HepG2 (cell line): Measurements from ENCODE around the gene NT5DC1. TPM values are rescaled to one million over a fixed set of nuclear protein-coding genes. Genes with fewer than 3 reads are reported as not detected.

Experiments
- GMEB2 ChIP-seq: IDR thresholded peaks from 2 replicates; pipeline ENCODE4 v1.6.1; 2016; ENCODE audit warnings: missing biosample characterization, missing genetic modification reagents, low read depth
- IRX3 ChIP-seq: sonication (generic); formaldehyde crosslinking; IDR thresholded peaks from 2 replicates; pipeline ENCODE4 v1.8.1; 2023; ENCODE audit warnings: mild to moderate bottlenecking, low read depth, missing genetic modification reagents, borderline replicate concordance
- NCOA5 ChIP-seq: sonication (generic); formaldehyde crosslinking; IDR thresholded peaks from 2 replicates; pipeline ENCODE4 v1.4.0; 2020; ENCODE audit warnings: missing genetic modification reagents
- SKIL ChIP-seq: sonication (generic); formaldehyde crosslinking; IDR thresholded peaks from 2 replicates; pipeline ENCODE4 v1.8.0; 2022; ENCODE audit warnings: missing genetic modification reagents, mild to moderate bottlenecking, moderate library complexity, borderline replicate concordance
- SNAPC5 ChIP-seq: sonication (generic); formaldehyde crosslinking; IDR thresholded peaks from 2 replicates; pipeline ENCODE4 v1.8.1; 2023; ENCODE audit warnings: mild to moderate bottlenecking, missing genetic modification reagents, borderline replicate concordance
- ZBTB34 ChIP-seq: sonication (generic); formaldehyde crosslinking; IDR thresholded peaks from 2 replicates; pipeline ENCODE4 v1.8.0; 2022; ENCODE audit warnings: mild to moderate bottlenecking, missing genetic modification reagents
- ZNF337 ChIP-seq: sonication (generic); formaldehyde crosslinking; IDR thresholded peaks from 2 replicates; pipeline ENCODE4 v1.5.1; 2020; ENCODE audit warnings: missing genetic modification reagents, low read depth, mild to moderate bottlenecking, borderline replicate concordance
- ZNF407 ChIP-seq: sonication (generic); formaldehyde crosslinking; IDR thresholded peaks from one replicate; pipeline ENCODE4 v1.5.1; 2020; ENCODE audit warnings: mild to moderate bottlenecking, missing genetic modification reagents; ENCODE audit errors: not compliant biosample characterization
- ZNF562 ChIP-seq: sonication (generic); formaldehyde crosslinking; IDR thresholded peaks from 2 replicates; pipeline ENCODE4 v1.8.0; 2022; ENCODE audit warnings: missing genetic modification reagents, borderline replicate concordance
- ZNF660 ChIP-seq: sonication (generic); formaldehyde crosslinking; IDR thresholded peaks from 2 replicates; pipeline ENCODE4 v1.5.1; 2020; ENCODE audit warnings: mild to moderate bottlenecking, low read depth, missing genetic modification reagents, borderline replicate concordance
- ZNF703 ChIP-seq: sonication (generic); formaldehyde crosslinking; IDR thresholded peaks from 2 replicates; pipeline ENCODE4 v1.5.1; 2020; ENCODE audit warnings: missing genetic modification reagents, mild to moderate bottlenecking, moderate library complexity, borderline replicate concordance
- ZNF761 ChIP-seq: sonication (generic); formaldehyde crosslinking; conservative IDR thresholded peaks from 2 replicates; pipeline ENCODE4 v1.4.0; 2020; ENCODE audit warnings: mild to moderate bottlenecking, missing genetic modification reagents
- ZNF788 ChIP-seq: sonication (generic); formaldehyde crosslinking; IDR thresholded peaks from 2 replicates; pipeline ENCODE4 v1.5.0; 2020; ENCODE audit warnings: mild to moderate bottlenecking, missing genetic modification reagents, borderline replicate concordance
- polyA plus RNA-seq, 8 experiments: library from polyadenylated mRNA; depleted of rRNA in 3 of 8; stranded (reverse) in 7 of 8; unstranded in 1 of 8; fragments of >200 nt; fragmentation: Illumina TruSeq in 4 of 8; extraction: Trizol in 4 of 8; gene quantifications; 2 replicates each; pipeline versions ENCODE4 v1.2.1 to v1.2.3, GENCODE V29; 2011 to 2016; ENCODE audit warnings: low read depth in 4 of 8, missing spikeins in 1 of 8, mixed read lengths in 1 of 8; ENCODE audit not compliant: insufficient read depth in 1 of 8
- total RNA-seq, 5 experiments: library from RNA; depleted of rRNA; stranded (reverse); fragments of >200 nt; fragmentation: Illumina TruSeq; extraction: Trizol; gene quantifications; 2 replicates each; pipeline ENCODE4 v1.2.3, GENCODE V29; 2016; ENCODE audit warnings: low read depth in 1 of 5

The NT5DC1 gene
- total and polyA plus RNA-seq, 2 of the 13 experiments (the other 11 are each of a cell fraction or from before 2014, with no cell fraction given), result 27.0 to 56.1 TPM

DNA sequence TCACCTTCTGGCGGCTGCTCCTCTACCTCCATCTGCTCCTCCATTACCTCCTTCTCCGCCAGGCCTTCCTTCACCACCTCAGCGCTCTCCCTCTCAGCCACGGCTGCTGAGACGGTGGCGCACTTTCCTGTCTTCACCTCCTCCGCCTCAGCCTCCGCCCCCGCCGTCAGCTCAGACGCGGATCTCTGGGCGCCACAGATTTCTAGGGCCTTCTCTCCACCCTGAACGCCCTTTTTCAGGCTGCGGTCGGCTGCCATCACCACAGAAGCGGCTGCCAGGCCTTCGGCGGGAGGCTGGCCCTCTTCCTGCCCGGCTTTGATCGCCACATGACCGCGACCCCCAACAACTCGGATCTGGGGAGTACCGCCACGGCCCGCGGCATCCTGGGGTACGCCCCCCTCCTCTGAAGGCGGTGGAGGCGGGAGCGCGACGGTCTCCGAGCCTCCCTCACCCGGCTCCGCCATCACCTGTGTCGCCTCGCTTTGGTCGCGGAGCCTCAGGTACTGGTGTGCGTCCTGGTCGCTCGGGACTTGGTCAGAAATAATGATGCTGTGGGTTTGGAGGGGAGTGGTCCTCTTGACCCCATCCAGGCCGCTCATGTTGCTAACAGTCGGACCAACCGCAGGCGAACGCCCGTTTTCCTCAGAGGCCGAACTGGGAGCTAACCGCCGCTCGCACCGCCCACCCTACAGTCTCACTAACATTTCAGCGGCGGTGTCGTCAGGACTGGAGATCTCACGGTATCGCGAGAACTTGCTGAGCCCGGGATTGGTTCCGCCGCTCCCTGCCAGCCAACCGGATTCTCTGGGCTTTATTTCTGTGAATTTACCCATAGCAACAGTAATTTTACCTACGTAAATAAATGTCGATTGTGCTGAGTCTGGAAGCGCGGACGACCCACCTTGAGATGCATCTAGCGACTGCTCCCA, 178.8 kb downstream of the NT5DC1 start, which contains the start of gene TSPYL1 (continued):
- TF ChIP-seq SKIL (no peak), SNAPC5 (CRISPR knock-in tag) (no peak), ZBTB34 (CRISPR knock-in tag) (peak; percentile 67; the same call in 1 of the 2 replicates), NCOA5 (no peak), ZNF562 (no peak), IRX3 (CRISPR knock-in tag) (no peak), ZNF761 (CRISPR knock-in tag) (peak; percentile 80; the same call in 1 of the 2 replicates), ZNF703 (CRISPR knock-in tag) (peak; percentile 67; the same call in 1 of the 2 replicates), ZNF660 (CRISPR knock-in tag) (no peak), ZNF407 (CRISPR knock-in tag) (peak; percentile 85), GMEB2 (CRISPR knock-in tag) (no peak), ZNF337 (CRISPR knock-in tag) (0 out of 2 replicates have a peak, but pooled peaks have one; percentile 40), ZNF788 (CRISPR knock-in tag) (peak; percentile 55; the same call in 1 of the 2 replicates)
